Stimulated activated naive CD8-positive, alpha-beta T cell treated with anti-CD3 and anti-CD28 coated beads, Interleukin-15, amount 100 ng/mL, for 72 hours (primary cell): ENCODE measurements around the gene FARP2.

Experiments
- ATAC-seq: fragments of 150-1000 bp; cut with Tn5 transposase; 2 replicates; pipeline ENCODE4 v1.10.0; 2021; ENCODE audit warnings: mild to moderate bottlenecking, moderate library complexity
- DNase-seq, 2 donors: peaks; one replicate each; pipeline ENCODE4 v3.0.0; 2021 to 2022
- H3K27ac Mint-ChIP-seq, 2 donors: one replicate each; pipeline ENCODE4 v1.8.0; 2022; ENCODE audit warnings: mild to moderate bottlenecking in 2 of 2, mixed read lengths in 2 of 2, moderate library complexity in 2 of 2
- H3K27me3 Mint-ChIP-seq: one replicate; pipeline ENCODE4 v1.8.0; 2022; ENCODE audit warnings: mixed read lengths
- H3K4me1 Mint-ChIP-seq: one replicate; pipeline ENCODE4 v1.8.0; 2022; ENCODE audit warnings: mild to moderate bottlenecking, mixed read lengths
- H3K4me3 Mint-ChIP-seq, 2 donors: one replicate each; pipeline ENCODE4 v1.8.0; 2022; ENCODE audit warnings: mild to moderate bottlenecking in 2 of 2, mixed read lengths in 2 of 2, moderate library complexity in 1 of 2
- H3K9me3 Mint-ChIP-seq, 2 donors: one replicate each; pipeline ENCODE4 v1.8.0; 2022; ENCODE audit warnings: mixed read lengths in 2 of 2

FARP2 gene

DNA sequence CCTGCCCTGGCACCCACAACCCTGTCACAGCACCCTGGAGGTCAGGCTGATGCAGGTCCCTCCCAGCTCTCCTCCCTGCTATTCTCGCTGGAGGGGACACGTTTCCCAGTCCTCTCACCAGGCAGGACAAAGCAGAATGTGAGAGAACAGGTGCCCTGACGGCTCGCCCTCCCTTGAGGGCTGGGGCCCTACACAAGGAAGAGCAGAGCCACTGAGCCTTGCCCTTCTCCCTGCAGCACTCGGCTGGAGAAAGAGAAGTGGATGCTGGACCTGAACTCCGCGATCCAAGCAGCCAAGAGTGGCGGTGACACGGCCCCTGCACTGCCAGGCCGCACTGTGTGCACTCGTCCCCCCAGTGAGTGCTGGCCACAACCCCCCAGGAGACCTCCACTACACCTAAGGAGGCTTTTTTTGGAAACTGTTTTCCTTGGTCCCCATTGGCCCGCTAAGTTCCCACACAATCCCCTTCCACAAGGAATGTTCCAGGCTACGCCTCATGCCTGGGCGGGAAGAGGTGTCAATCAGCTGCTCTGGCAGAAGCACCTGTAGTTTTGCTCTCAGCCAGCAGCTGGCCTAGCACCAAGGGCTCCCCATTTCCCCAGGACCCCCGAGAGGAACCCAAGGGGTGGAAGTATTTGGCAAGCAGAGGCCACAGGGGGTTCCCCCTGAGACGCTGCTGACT, 134.9 kb downstream of the FARP2 start:
- no peak for DNase-seq
- H3K4me3 Mint-ChIP-seq, result no peak overlapping the region
- ATAC-seq, result peak; percentile 6
- H3K27me3 Mint-ChIP-seq, result no peaks in the 10 kb centered on the region
- H3K27ac Mint-ChIP-seq, result peak overlapping the region in 1 of 2 donors; percentile 38
- H3K4me1 Mint-ChIP-seq, result no peaks in the 10 kb centered on the region
- H3K9me3 Mint-ChIP-seq, result no peaks in the 10 kb centered on the region

DNA sequence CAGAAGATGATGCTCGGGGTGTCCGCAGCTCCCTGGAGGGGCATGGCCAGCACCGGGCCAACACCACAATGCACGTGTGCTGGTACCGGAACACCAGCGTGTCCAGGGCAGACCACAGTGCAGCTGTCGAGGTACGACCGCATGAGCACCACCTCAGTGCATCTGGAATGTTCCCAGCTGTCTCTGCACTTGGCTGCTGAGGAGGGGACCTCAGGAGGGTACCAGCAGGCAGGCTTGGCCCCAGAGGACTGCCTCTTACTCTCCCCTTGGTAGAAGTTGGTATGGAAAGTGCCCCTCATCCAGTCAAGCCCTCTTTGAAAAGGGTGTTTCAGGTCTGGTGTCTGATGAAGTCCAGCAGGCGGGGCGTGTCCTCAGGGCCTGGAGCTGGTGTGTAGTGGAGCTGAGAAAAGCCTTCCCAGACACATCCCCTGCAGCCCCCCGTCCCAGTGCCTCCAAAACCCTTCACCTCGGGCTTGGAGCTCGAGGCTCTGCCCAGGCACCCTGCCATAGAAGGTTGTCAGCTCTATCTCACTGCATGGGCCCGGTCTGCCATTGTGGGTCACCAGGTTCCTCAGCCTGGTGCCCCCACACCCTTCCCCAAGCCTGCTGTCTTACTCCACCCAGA, 135.6 kb downstream of the FARP2 start:
- Mint-ChIP-seq H3K9me3 (no peaks in the 10 kb centered on the region), H3K27ac (peak overlapping the region in 1 of 2 donors; percentile 57), H3K27me3 (no peaks in the 10 kb centered on the region), H3K4me3 (no peak overlapping the region), H3K4me1 (no peaks in the 10 kb centered on the region)
- DNase-seq (no peak), ATAC-seq (peak; percentile 4)

DNA sequence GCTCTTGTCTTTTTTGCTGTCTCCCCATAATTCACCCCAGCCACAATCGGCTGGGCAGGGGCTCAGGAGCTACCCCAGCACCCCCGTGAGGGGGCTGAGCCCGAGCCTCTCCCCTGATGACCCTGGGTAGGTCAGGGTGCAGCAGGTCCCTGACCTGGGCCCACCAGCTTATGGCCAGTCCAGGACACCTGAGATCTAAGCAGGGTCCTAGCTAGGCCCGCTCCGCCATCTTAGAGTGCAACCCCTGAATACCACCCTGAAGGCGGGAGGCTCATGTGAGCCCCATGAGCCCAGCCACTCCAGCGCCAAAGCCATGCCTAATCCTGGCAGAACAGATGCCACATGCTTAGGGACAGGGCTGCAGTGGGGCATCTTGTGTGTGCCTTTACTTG, 136.1 kb downstream of the FARP2 start:
- H3K9me3 Mint-ChIP-seq, result no peaks in the 10 kb centered on the region
- H3K27ac Mint-ChIP-seq, result no peak overlapping the region
- no peaks in the 10 kb centered on the region for H3K4me1 Mint-ChIP-seq
- H3K4me3 Mint-ChIP-seq, result no peak overlapping the region
- ATAC-seq (peak; percentile 19), DNase-seq (no peak)
- H3K27me3 Mint-ChIP-seq, result no peaks in the 10 kb centered on the region

DNA sequence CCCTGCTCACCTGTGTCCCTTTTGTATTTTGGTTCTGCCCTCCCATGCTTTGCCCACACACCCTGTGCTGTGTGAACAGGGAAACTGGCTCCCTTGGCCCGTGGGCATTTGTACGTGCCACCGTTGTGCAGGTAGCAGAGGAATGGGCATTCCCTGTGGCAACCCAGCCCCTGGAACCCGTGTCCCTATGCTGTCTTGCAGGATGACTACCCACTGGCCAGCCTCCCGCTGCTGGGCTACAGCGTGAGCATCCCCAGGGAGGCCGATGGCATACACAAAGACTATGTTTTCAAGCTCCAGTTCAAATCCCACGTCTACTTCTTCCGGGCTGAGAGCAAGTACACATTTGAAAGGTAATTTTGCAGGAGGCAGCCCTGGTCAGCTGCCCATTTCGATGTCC, 137.0 kb downstream of the FARP2 start:
- H3K27me3 Mint-ChIP-seq, result no peaks in the 10 kb centered on the region
- no peak for ATAC-seq
- no peak overlapping the region for H3K4me3 Mint-ChIP-seq
- H3K27ac Mint-ChIP-seq, result no peak overlapping the region
- H3K4me1 Mint-ChIP-seq, result no peaks in the 10 kb centered on the region
- no peaks in the 10 kb centered on the region for H3K9me3 Mint-ChIP-seq
- DNase-seq, result no peak

DNA sequence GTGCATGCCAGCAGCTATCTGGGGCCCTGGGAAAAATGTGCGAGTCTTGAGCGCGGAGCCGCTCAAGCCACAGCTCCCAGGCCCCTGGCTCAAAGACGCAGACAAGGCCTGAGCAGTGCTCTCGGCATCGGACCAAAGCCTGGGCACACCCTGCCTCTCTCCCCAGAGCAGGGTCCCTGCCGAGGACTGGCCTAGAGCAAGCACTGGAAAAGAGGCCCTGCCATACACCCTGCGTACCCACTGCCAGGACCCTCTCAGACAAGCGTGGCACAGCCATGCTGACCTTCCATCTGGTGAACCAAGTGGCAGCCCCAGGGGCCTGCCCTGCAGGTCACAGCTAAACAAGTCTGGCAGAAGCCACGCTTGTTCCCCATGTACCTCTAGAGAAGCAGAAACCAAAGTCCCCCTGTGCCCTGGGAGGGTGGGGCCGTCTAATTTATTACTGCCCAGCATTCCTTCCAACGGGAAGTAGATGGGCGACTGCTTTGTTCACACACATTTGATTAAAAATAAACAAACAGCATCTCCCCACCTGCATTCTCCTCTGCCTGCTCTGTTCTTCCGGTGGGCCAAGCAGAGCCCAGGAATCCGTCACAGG, 138.3 kb downstream of the FARP2 start:
- no peaks in the 10 kb centered on the region for H3K27me3 Mint-ChIP-seq
- ATAC-seq, result no peak
- DNase-seq, result no peak
- H3K4me3 Mint-ChIP-seq, result no peak overlapping the region
- H3K9me3 Mint-ChIP-seq, result no peaks in the 10 kb centered on the region
- H3K27ac Mint-ChIP-seq, result peak overlapping the region in 1 of 2 donors; percentile 48
- H3K4me1 Mint-ChIP-seq, result no peaks in the 10 kb centered on the region

DNA sequence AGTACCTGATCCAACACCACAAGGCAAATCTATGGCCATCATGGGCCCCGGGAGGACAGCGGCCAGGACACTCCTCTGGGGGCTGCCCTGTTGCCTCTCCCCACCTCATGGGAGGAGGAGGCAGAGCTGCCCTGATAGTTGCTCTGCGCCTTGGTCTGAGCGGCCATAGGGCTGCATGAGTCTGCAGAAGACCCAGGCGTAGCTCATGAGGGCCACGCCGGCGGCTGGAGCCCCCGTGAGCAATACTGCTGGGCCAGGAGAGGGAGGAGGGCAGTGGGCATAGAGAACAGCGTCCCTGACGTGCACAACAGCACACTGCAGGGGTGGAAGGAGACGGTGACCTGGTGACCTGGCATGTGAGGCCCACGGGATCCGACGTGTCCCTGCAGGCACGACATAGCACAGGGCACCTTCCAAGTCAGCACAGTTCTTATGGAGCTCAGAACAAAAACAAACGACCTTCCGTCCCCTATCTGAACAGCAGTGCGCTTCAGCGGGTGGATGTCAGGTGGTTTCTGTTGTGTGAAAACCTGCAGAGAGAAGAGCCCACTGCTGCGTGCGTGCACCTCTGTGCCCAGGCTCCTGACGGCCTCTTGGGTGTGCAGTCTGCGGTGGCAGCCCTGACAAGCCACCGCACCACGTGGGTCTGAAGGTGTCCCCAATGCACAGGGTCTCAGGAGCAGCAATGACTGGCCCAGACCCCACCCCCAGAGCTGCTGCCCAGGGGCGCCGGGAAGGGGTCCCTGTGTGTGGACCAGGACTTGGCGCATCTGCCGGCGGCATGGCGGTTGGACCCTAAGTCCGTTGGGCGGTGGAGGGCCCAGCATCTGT, 139.3 kb downstream of the FARP2 start:
- no peak for ATAC-seq
- Mint-ChIP-seq H3K9me3 (no peaks in the 10 kb centered on the region), H3K4me1 (no peaks in the 10 kb centered on the region)

DNA sequence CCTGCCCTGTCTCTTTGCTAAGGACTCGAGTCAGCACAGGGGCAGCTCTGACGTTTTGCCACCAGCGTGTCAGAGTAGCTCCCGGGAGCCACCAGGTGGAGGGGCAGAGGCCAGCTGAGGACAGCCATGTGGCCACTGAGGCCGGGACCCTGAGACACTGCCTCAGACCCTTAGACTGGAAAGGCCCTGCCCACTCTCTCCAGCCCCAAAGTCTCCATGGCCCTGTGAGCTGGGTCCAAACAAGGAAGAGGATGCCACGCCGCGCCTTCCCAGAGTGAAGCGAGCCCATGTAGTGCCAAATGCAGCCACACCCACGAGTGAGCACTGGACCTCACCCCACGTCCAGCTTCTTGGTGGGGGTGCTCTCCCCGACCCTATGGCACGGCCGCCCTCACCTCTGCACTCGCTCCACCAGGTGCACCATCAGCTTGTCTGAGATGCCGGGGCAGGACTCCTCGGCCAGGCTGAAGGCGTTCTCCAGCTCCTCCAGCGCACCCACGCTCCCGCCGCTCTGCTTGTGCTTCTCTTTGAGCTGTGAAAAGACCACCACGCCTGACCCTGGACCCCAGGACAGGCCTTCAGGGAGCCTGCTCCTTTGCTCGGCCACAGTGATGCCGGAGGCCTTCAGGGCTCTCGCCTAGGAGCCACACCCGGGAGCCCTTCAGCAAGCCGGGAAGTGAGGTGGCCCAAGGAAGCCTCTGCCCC, 140.1 kb downstream of the FARP2 start:
- H3K27ac Mint-ChIP-seq, result peak overlapping the region in 1 of 2 donors; percentile 42
- no peaks in the 10 kb centered on the region for H3K4me1 Mint-ChIP-seq
- no peak for ATAC-seq
- DNase-seq, result no peak
- H3K9me3 Mint-ChIP-seq, result no peaks in the 10 kb centered on the region
- no peak overlapping the region for H3K4me3 Mint-ChIP-seq
- no peaks in the 10 kb centered on the region for H3K27me3 Mint-ChIP-seq

More for the DNA sequence above, 139.3 kb downstream of the FARP2 start:
- Mint-ChIP-seq H3K4me3 (no peak overlapping the region), H3K27ac (no peak overlapping the region), H3K27me3 (no peaks in the 10 kb centered on the region)
- no peak for DNase-seq

DNA sequence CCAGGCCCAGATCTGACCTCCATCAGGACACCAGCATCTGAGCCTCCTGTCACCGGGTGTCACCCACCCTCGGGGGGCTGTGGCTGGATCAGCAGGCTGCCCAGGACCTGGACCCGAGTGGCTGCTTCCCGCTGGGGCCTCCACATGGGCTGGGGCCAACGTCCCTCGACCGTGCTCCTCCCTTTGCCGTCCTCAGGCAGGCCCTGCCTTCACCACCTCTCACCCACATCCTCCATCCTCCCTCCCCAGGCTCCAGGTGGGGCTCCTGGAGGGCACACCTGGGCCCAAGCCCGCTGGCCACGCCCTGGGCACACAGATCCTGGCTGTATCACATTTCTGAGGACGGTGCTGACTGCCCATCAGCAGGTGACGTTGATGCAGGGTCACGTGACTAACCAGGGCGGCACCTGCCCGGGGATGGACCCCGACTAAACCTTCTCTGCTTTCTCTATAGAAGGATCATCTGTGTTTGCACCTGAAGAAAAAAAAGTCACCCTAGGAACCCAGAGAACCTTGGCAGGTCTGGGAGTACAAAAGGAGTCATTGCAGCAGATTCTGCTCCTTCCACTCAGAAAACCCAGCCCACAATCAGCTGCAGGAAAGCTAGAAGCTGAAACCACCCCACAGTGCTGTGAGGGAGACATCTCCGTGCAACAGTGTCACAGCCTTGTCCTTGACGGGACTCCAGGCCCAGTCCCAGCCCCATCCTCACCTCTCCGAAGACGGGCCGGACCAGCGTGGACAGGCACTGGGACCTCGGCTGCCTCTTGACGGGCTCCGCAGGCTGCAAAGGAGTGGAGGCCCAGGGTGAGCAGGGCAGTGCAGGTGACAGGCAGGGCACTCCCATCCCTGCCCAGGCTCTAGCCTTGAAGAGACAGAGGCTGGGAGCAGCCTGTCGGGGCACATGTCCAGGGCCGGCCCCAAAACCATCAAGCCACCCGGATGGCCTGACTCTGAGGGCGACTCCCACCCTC, 141.1 kb downstream of the FARP2 start:
- no peaks in the 10 kb centered on the region for H3K4me1 Mint-ChIP-seq
- DNase-seq (no peak), ATAC-seq (no peak)
- no peak overlapping the region for H3K4me3 Mint-ChIP-seq
- no peaks in the 10 kb centered on the region for H3K9me3 Mint-ChIP-seq
- H3K27me3 Mint-ChIP-seq, result no peaks in the 10 kb centered on the region
- peak overlapping the region in 1 of 2 donors; percentile 89 for H3K27ac Mint-ChIP-seq

DNA sequence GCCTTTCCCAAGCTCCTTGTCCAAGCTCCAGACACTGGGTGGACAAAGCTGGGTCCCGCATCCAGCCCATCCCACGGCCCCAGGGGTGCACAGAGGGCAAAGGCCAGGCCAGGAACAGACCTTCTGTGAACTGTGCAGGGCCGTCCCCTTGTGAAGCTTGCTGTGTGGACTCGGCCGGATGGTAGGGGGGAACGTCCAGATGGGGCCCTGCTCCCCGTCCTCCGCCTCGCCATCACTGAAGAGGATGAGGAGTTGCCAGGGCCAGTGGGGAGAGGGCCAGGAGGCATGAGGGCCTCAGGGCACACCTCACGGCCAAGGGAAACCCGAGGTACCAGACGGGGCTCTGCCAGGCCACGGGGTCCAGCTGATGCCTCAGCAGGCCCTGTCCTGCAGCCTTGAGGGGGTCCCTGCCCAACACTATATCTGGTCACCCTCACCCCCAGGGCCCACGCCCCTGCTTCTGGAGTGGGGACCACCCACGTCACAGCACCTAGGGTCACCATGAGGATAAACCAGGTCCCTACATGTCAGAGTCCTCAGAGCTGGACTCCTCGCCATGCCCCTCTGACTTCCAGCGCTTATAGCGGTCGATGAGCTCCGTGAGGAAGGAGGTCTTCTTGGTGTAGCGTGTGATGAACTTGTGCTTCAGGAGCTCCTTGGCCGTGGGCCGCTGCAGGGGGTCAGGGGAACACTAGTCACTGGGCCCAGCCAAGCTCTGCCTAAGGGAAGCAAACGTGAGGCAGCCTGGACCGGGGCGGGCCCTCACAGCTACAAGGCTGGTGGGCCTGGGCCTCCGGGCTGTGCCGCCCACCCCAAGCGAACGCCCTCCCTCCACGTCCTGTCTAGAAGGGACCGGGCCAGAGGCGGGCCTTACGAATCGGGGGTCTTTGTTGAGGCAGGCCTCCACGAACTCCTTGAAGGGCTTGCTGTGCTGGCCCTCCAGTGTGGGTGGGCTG, 142.3 kb downstream of the FARP2 start:
- Mint-ChIP-seq H3K9me3 (no peaks in the 10 kb centered on the region), H3K4me3 (no peak overlapping the region), H3K27ac (peak overlapping the region in 1 of 2 donors; percentile 80), H3K27me3 (no peaks in the 10 kb centered on the region), H3K4me1 (no peaks in the 10 kb centered on the region)
- no peak for ATAC-seq
- no peak for DNase-seq

DNA sequence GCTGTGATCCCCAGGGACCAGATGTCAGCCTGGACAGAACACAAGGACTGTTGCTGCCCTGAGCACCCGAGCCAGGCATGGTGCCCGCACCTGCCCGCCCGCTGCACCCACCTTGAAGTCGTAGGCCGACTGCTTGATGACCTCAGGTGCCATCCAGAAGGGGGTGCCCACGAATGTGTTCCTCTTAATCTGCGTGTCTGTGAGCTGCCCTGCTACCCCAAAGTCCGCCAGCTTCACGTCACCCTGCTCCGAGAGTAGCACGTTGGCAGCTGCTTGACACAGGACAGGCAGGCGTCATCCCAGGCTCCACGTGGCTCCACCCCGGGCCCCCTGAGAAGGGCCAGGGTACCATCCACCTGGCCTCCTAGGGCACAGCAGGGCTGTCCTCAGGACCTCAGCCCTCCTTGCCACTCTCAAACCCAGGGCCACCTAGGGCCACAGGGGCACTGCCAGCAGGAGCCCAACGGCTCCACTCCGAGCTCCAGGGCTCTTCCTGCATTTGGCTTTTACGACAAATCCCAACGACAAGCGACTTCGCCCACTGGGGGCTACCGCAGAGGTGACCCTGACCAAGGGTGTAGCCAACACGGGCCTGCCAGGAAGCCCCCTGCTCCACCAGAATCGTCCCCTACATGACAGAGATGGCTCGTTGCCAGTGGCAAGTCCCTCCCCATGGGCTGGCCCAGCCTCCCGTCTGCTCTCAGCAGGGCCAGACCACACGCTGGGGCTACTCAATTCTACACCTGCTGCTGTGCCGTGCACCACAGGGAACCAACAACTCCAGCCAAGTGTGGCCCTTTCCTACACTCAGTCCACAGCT, 143.3 kb downstream of the FARP2 start:
- DNase-seq, result no peak
- no peak for ATAC-seq
- no peaks in the 10 kb centered on the region for H3K27me3 Mint-ChIP-seq
- H3K4me3 Mint-ChIP-seq, result no peak overlapping the region
- no peaks in the 10 kb centered on the region for H3K4me1 Mint-ChIP-seq
- H3K27ac Mint-ChIP-seq, result peak overlapping the region in 1 of 2 donors; percentile 76
- no peaks in the 10 kb centered on the region for H3K9me3 Mint-ChIP-seq

DNA sequence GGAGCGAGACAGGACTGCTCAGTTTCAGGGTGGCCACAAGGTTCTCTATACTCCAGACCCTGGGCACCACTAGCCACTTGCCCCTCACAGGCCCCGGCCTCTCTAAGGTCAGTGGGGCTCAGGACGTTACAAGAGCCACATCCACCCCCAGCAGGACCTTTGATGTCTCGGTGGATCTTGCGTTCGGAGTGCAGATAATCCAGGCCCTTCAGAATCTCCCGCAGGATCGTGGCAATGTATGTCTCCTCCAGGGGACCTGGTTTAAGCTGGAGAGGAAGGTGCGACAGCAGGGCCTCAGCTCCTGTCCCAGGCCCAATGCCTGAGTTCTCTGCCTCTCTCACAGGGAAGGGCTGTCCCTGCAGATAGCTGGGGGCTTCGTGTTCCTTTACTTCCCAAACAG, 143.9 kb downstream of the FARP2 start:
- DNase-seq, result no peak
- peak overlapping the region in 1 of 2 donors; percentile 76 for H3K27ac Mint-ChIP-seq
- H3K4me1 Mint-ChIP-seq, result peaks cover 2% of the 10 kb centered on the region
- H3K27me3 Mint-ChIP-seq, result no peaks in the 10 kb centered on the region
- H3K9me3 Mint-ChIP-seq, result no peaks in the 10 kb centered on the region
- no peak overlapping the region for H3K4me3 Mint-ChIP-seq
- no peak for ATAC-seq

DNA sequence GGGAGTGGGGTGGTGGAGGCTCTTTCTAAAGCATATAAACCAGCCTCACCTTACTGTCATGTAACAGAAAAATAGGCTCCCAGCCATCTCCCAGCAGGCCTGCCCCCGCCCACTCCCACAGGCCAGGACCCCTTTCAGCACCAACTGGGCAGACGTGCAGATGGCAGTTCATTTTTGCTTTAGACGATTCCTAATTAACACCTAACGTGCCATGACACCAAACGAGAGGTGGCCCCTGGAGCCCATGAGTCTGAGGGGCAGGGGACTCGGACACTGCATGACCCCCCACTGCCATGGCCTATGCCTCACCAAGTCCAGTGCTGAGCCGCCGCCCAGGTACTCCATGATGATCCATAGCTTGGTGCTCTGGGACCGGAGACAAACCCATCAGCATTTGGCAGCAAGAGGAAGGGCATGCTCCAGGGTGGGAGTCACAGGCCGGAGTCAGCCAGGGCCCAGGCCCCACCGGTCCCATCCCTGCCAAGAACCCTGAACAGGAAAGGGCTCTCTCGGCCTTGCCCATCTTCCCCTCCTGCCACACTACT, 144.4 kb downstream of the FARP2 start:
- no peak overlapping the region for H3K27ac Mint-ChIP-seq
- H3K9me3 Mint-ChIP-seq, result no peaks in the 10 kb centered on the region
- H3K4me1 Mint-ChIP-seq, result peaks cover 7% of the 10 kb centered on the region
- H3K4me3 Mint-ChIP-seq, result no peak overlapping the region
- DNase-seq (no peak), ATAC-seq (no peak)
- H3K27me3 Mint-ChIP-seq, result no peaks in the 10 kb centered on the region
